ENCODE results near the gene PPP2R3B.

Gene PPP2R3B

GRCh38 chrX:331825-332495, 54.7 kb downstream of the PPP2R3B start:
- TF ChIP-seq, protein P1, sequence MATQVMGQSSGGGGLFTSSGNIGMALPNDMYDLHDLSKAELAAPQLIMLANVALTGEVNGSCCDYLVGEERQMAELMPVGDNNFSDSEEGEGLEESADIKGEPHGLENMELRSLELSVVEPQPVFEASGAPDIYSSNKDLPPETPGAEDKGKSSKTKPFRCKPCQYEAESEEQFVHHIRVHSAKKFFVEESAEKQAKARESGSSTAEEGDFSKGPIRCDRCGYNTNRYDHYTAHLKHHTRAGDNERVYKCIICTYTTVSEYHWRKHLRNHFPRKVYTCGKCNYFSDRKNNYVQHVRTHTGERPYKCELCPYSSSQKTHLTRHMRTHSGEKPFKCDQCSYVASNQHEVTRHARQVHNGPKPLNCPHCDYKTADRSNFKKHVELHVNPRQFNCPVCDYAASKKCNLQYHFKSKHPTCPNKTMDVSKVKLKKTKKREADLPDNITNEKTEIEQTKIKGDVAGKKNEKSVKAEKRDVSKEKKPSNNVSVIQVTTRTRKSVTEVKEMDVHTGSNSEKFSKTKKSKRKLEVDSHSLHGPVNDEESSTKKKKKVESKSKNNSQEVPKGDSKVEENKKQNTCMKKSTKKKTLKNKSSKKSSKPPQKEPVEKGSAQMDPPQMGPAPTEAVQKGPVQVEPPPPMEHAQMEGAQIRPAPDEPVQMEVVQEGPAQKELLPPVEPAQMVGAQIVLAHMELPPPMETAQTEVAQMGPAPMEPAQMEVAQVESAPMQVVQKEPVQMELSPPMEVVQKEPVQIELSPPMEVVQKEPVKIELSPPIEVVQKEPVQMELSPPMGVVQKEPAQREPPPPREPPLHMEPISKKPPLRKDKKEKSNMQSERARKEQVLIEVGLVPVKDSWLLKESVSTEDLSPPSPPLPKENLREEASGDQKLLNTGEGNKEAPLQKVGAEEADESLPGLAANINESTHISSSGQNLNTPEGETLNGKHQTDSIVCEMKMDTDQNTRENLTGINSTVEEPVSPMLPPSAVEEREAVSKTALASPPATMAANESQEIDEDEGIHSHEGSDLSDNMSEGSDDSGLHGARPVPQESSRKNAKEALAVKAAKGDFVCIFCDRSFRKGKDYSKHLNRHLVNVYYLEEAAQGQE (IDR thresholded peaks at IDR 0.05; ENCODE audit: insufficient read depth in 1 of 2, low read depth in 2 of 2, low read length in 2 of 2): no peak
- TF ChIP-seq FOXP2 (optimal IDR thresholded peaks at IDR 0.05; ENCODE audit: borderline replicate concordance, extremely low read depth, extremely low read length, insufficient read depth) (no peak), POLR2AphosphoS5 (IDR thresholded peaks at IDR 0.05; ENCODE audit: low read depth, low read length) (no peak), SIN3A (IDR thresholded peaks at IDR 0.05; ENCODE audit: borderline replicate concordance, insufficient read depth, low read length) (no peak), TAF1 (IDR thresholded peaks at IDR 0.05; ENCODE audit: borderline replicate concordance, insufficient read depth, low read length) (no peak)

DNA sequence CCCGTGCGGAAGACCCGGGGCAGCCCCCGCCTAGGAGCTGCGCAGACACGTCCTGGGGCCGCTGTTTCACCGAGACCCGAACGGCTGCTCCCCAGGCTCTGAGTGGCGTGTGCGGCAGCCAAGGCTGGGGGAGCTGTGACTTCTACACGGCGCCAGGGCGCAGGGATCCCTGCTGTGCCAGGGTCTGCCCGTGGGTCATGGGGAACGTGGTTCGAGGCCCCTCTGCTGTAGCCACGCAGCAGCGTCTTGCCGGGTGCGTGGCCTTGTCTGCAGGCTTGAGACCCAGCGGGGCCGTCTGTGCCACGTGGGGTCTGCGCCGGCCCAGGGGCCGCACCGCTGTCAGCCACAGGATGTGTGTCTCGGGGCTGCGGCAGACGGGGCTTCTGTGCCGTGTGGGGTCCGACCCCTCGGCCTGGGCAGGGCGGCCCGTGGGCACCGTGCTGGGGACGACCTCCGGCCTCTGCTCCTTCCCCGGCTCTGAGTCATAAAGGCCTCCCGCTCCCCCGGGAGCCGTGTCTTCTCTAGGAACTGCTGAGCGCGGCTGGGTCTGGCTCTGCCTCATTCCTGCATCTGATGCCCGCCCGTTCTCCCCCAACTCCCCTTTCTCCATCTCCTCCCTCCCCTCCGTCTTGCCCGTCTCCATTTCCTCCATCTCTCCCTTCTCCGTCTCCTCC, 55.4 kb downstream of the PPP2R3B start:
- TF ChIP-seq SIN3A (IDR thresholded peaks at IDR 0.05; ENCODE audit: borderline replicate concordance, insufficient read depth, low read length) (no peak), POLR2AphosphoS5 (IDR thresholded peaks at IDR 0.05; ENCODE audit: low read depth, low read length) (no peak), FOXP2 (optimal IDR thresholded peaks at IDR 0.05; ENCODE audit: borderline replicate concordance, extremely low read depth, extremely low read length, insufficient read depth) (no peak), TAF1 (IDR thresholded peaks at IDR 0.05; ENCODE audit: borderline replicate concordance, insufficient read depth, low read length) (no peak)
- TF ChIP-seq, protein P1 (IDR thresholded peaks at IDR 0.05; ENCODE audit: insufficient read depth in 1 of 2, low read depth in 2 of 2, low read length in 2 of 2): no peak

GRCh38 chrX:330726-331150, 56.0 kb downstream of the PPP2R3B start:
- TF ChIP-seq FOXP2 (optimal IDR thresholded peaks at IDR 0.05; ENCODE audit: borderline replicate concordance, extremely low read depth, extremely low read length, insufficient read depth): no peak
- no peak for TF ChIP-seq POLR2AphosphoS5 (IDR thresholded peaks at IDR 0.05; ENCODE audit: low read depth, low read length)
- no peak for TF ChIP-seq SIN3A (IDR thresholded peaks at IDR 0.05; ENCODE audit: borderline replicate concordance, insufficient read depth, low read length)
- TF ChIP-seq, protein P1 (IDR thresholded peaks at IDR 0.05; ENCODE audit: insufficient read depth in 1 of 2, low read depth in 2 of 2, low read length in 2 of 2): no peak
- TF ChIP-seq TAF1 (IDR thresholded peaks at IDR 0.05; ENCODE audit: borderline replicate concordance, insufficient read depth, low read length): no peak

DNA sequence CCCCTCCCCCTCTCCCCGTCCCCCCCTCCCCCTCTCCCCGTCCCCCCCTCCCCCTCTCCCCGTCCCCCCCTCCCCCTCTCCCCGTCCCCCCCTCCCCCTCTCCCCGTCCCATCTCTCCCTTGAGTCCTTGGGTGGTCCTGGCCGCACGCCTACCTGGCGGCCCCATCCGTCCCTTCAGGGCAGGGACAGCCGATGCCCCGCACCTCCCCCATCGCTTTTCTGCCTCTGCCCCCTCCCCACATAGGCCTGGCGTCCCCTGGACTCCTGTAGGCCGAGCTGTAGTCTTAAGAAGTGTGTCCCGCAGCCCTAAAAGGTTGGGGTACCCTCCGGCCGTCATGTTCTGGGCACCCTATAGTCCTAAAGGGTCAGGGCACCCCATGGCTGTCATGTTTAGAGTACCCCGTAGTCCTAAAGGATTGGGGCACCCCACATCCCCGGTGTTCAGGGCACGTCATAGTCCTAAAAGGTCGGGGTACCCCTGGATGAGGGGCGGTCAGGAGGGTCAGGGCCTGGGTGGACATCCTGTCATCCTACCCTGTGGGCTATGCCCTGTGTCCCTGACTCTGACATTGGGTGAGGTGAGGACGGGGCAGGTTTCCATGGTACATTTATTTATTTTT, 57.3 kb downstream of the PPP2R3B start:
- TF ChIP-seq SIN3A (IDR thresholded peaks at IDR 0.05; ENCODE audit: borderline replicate concordance, insufficient read depth, low read length): no peak
- TF ChIP-seq, protein P1 (IDR thresholded peaks at IDR 0.05; ENCODE audit: insufficient read depth in 1 of 2, low read depth in 2 of 2, low read length in 2 of 2): no peak
- TF ChIP-seq TAF1 (IDR thresholded peaks at IDR 0.05; ENCODE audit: borderline replicate concordance, insufficient read depth, low read length): no peak
- no peak for TF ChIP-seq FOXP2 (optimal IDR thresholded peaks at IDR 0.05; ENCODE audit: borderline replicate concordance, extremely low read depth, extremely low read length, insufficient read depth)
- TF ChIP-seq POLR2AphosphoS5 (IDR thresholded peaks at IDR 0.05; ENCODE audit: low read depth, low read length): no peak
